PC-3 (cell line): ENCODE data around the gene GPBP1. TPM values are rescaled to one million over a fixed set of nuclear protein-coding genes. Genes with fewer than 3 reads are reported as not detected.

ENCODE experiments used
- ATAC-seq: fragments of 200-7000 bp; cut with Tn5 transposase; 2 replicates; pipeline ENCODE4 v1.9.1; 2020; ENCODE audit warnings: mild to moderate bottlenecking, moderate library complexity
- BruUV-seq: library from RNA; stranded (reverse); fragments of 400-500 nt; replicated peaks from 2 replicates; lab custom pipeline; 2021; lab: Mats Ljungman, UMichigan
- CTCF ChIA-PET: fragments of 300-600 bp; sonication (Branson Sonifier 250); formaldehyde crosslinking; loops from one replicate; lab custom pipeline; 2022; ENCODE audit warnings: antibody characterized with exemption; lab: Charles Lee
- POLR2A ChIA-PET: fragments of 300-600 bp; sonication (Branson Sonifier 250); formaldehyde crosslinking; loops from one replicate; lab custom pipeline; 2022; ENCODE audit warnings: antibody characterized with exemption; ENCODE audit not compliant: unreplicated experiment; lab: Charles Lee
- DNase-seq: peaks from one replicate; pipeline ENCODE4 v3.0.0-alpha.2; 2015
- H2AFZ ChIP-seq: fragments of 300-600 bp; sonication (generic); 2 replicates; pipeline ENCODE4 v1.6.0; 2016; ENCODE audit warnings: antibody characterized with exemption, low read length
- H3F3A ChIP-seq: fragments of 300-600 bp; sonication (generic); one replicate; pipeline ENCODE4 v1.6.0; 2017; ENCODE audit warnings: antibody characterized with exemption, low read length, control low read depth, mild to moderate bottlenecking; ENCODE audit not compliant: unreplicated experiment
- H3K27ac ChIP-seq: fragments of 300-600 bp; sonication (generic); 2 replicates; pipeline ENCODE4 v1.5.1; 2016; ENCODE audit warnings: mild to moderate bottlenecking, low read length
- H3K27me3 ChIP-seq: fragments of 300-600 bp; sonication (generic); 2 replicates; pipeline ENCODE4 v1.6.1; 2016; ENCODE audit warnings: low read length, mixed read lengths
- H3K36me3 ChIP-seq: fragments of 300-600 bp; sonication (generic); 2 replicates; pipeline ENCODE4 v1.6.1; 2016; ENCODE audit warnings: low read depth, mixed run types, low read length, mixed read lengths
- H3K4me1 ChIP-seq: fragments of 300-600 bp; sonication (generic); 2 replicates; pipeline ENCODE4 v1.5.1; 2016; ENCODE audit warnings: low read length; ENCODE audit not compliant: insufficient read depth
- H3K4me2 ChIP-seq: fragments of 300-600 bp; sonication (generic); 2 replicates; pipeline ENCODE4 v1.6.0; 2016; ENCODE audit warnings: low read length
- H3K4me3 ChIP-seq: fragments of 300-600 bp; sonication (generic); 2 replicates; pipeline ENCODE4 v1.5.1; 2016; ENCODE audit warnings: mild to moderate bottlenecking, low read length, mixed read lengths
- H3K79me2 ChIP-seq: fragments of 300-600 bp; sonication (generic); 2 replicates; pipeline ENCODE4 v1.6.1; 2017; ENCODE audit warnings: low read length, mixed read lengths
- H3K9ac ChIP-seq: fragments of 300-600 bp; sonication (generic); 2 replicates; pipeline ENCODE4 v1.6.0; 2016; ENCODE audit warnings: mild to moderate bottlenecking, low read length
- H3K9me2 ChIP-seq: fragments of 300-600 bp; sonication (generic); replicated peaks from 2 replicates; pipeline ENCODE4 v1.6.1; 2016; ENCODE audit warnings: mixed run types, low read length, mixed read lengths
- H3K9me3 ChIP-seq: fragments of 300-600 bp; sonication (generic); 2 replicates; pipeline ENCODE4 v1.6.1; 2016; ENCODE audit warnings: low read length, mixed read lengths
- H4K20me1 ChIP-seq: fragments of 300-600 bp; sonication (generic); 2 replicates; pipeline ENCODE4 v1.6.1; 2016; ENCODE audit warnings: low read length, mixed read lengths
- EZH2 ChIP-seq: fragments of 300-600 bp; sonication (generic); IDR thresholded peaks from one replicate; pipeline ENCODE4 v1.6.1; 2017; ENCODE audit warnings: antibody characterized with exemption, mild to moderate bottlenecking, low read length; ENCODE audit not compliant: unreplicated experiment
- EZH2phosphoT487 ChIP-seq: fragments of 300-600 bp; sonication (generic); IDR thresholded peaks from 2 replicates; pipeline ENCODE4 v1.6.1; 2018; ENCODE audit warnings: mild to moderate bottlenecking, antibody characterized with exemption, low read length, borderline replicate concordance
- intact Hi-C: fragments of 100-400 bp; cut with micrococcal nuclease; formaldehyde crosslinking; loops from 2 replicates; pipeline ENCODE4 v1.9.0; 2023
- total RNA-seq: library from RNA; depleted of rRNA; stranded (reverse); fragments of >200 nt; gene quantifications from 2 replicates; pipeline ENCODE4 v1.2.3, GENCODE V29; 2014
- TF ChIP-seq, protein P1 (sequence below): fragments of 300-600 bp; sonication (generic); conservative IDR thresholded peaks from 2 replicates; pipeline ENCODE4 v1.5.1; 2017; ENCODE audit warnings: antibody characterized with exemption, low read depth, mild to moderate bottlenecking, low read length

GPBP1 gene
- total RNA-seq, 1 experiment from 2014 or later = 31.8 TPM

DNA sequence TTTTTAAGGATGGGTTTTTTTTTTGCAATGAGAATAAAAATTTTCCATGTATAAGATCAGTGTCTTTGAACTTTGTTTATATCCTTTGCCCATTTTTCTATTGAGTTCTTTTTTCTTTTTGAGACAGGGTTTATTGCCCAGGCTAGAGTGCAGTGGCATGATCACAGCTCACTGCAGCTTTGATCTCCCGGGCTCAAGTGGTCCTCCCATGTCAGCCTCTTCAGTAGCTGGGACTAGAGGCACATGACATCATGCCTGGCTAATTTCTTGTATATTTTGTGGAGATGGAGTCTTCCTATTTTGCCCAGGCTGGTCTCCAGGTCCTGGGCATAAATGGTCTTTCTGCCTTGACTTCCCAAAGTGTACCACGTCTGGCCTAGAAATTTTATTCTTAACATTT lies 21.2 kb downstream of the GPBP1 start:
- no peak overlapping the region for H3K9ac ChIP-seq
- intact Hi-C loops = no loop called here
- no peak overlapping the region for H3K4me3 ChIP-seq
- no peak for DNase-seq
- POLR2A ChIA-PET = no interaction called here
- no peaks in the 10 kb centered on the region; the same call in 1 of the 2 replicates for H3K36me3 ChIP-seq
- no peaks in the 10 kb centered on the region for H3F3A ChIP-seq
- H3K4me1 ChIP-seq = no peaks in the 10 kb centered on the region
- no peak for ATAC-seq
- no peaks in the 10 kb centered on the region for H4K20me1 ChIP-seq
- no peaks in the 10 kb centered on the region for H3K9me2 ChIP-seq
- H3K79me2 ChIP-seq = peaks cover 96% of the 10 kb centered on the region
- no peak overlapping the region for H3K4me2 ChIP-seq
- CTCF ChIA-PET = no interaction called here
- no peaks in the 10 kb centered on the region for H3K9me3 ChIP-seq
- no peak overlapping the region for H3K27ac ChIP-seq
- H3K27me3 ChIP-seq = no peaks in the 10 kb centered on the region
- TF ChIP-seq EZH2phosphoT487 = no peak
- TF ChIP-seq EZH2 = no peak
- TF ChIP-seq, protein P1, sequence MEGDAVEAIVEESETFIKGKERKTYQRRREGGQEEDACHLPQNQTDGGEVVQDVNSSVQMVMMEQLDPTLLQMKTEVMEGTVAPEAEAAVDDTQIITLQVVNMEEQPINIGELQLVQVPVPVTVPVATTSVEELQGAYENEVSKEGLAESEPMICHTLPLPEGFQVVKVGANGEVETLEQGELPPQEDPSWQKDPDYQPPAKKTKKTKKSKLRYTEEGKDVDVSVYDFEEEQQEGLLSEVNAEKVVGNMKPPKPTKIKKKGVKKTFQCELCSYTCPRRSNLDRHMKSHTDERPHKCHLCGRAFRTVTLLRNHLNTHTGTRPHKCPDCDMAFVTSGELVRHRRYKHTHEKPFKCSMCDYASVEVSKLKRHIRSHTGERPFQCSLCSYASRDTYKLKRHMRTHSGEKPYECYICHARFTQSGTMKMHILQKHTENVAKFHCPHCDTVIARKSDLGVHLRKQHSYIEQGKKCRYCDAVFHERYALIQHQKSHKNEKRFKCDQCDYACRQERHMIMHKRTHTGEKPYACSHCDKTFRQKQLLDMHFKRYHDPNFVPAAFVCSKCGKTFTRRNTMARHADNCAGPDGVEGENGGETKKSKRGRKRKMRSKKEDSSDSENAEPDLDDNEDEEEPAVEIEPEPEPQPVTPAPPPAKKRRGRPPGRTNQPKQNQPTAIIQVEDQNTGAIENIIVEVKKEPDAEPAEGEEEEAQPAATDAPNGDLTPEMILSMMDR = no peak
- H2AFZ ChIP-seq = no peak overlapping the region
- no TSS peak for BruUV-seq

- H3K4me3 ChIP-seq = no peak overlapping the region
- no peak overlapping the region for H3K4me2 ChIP-seq
- no peak for DNase-seq
- no peaks in the 10 kb centered on the region for H3K9me3 ChIP-seq
- TF ChIP-seq EZH2phosphoT487 (no peak), EZH2 (no peak)
- TF ChIP-seq, protein P1 = no peak
- POLR2A ChIA-PET = no interaction called here
- no peak overlapping the region for H2AFZ ChIP-seq
- no peak for ATAC-seq
- no peaks in the 10 kb centered on the region for H4K20me1 ChIP-seq
- H3F3A ChIP-seq = no peaks in the 10 kb centered on the region
- H3K27ac ChIP-seq = no peak overlapping the region
- CTCF ChIA-PET = no interaction called here
- no peak overlapping the region for H3K9ac ChIP-seq
- no peaks in the 10 kb centered on the region for H3K4me1 ChIP-seq
- peaks cover 96% of the 10 kb centered on the region for H3K79me2 ChIP-seq
- intact Hi-C loops = no loop called here
- no TSS peak for BruUV-seq
- no peaks in the 10 kb centered on the region for H3K27me3 ChIP-seq
- no peaks in the 10 kb centered on the region for H3K9me2 ChIP-seq
- no peaks in the 10 kb centered on the region; the same call in 1 of the 2 replicates for H3K36me3 ChIP-seq
Observed at GRCh38 chr5:57199866-57200265, 26.0 kb downstream of the GPBP1 start.

GRCh38 chr5:57202811-57203210 lies 29.0 kb downstream of the GPBP1 start:
- CTCF ChIA-PET = no interaction called here

More at GRCh38 chr5:57202811-57203210, 29.0 kb downstream of the GPBP1 start:
- Histone ChIP-seq H3K4me3 (no peak overlapping the region), H3K9me3 (no peaks in the 10 kb centered on the region), H3K4me1 (no peaks in the 10 kb centered on the region), H3F3A (no peaks in the 10 kb centered on the region), H3K9ac (no peak overlapping the region), H3K27me3 (no peaks in the 10 kb centered on the region), H3K9me2 (no peaks in the 10 kb centered on the region), H3K27ac (no peak overlapping the region), H4K20me1 (0 out of 2 replicates have a peak, but pooled peaks cover 4% of the 10 kb centered on the region), H3K4me2 (no peak overlapping the region), H3K79me2 (peaks cover 97% of the 10 kb centered on the region), H2AFZ (no peak overlapping the region), H3K36me3 (no peaks in the 10 kb centered on the region)
- intact Hi-C loops = no loop called here
- BruUV-seq = no TSS peak
- no peak for TF ChIP-seq EZH2phosphoT487
- TF ChIP-seq, protein P1 = no peak
- no peak for TF ChIP-seq EZH2
- POLR2A ChIA-PET = no interaction called here
- no peak for ATAC-seq
- no peak for DNase-seq
